ENCODE data around the gene SPRYD3.

- TF ChIP-seq CTCF (IDR thresholded peaks at IDR 0.05; ENCODE audit: low read depth, low read length, poor library complexity, severe bottlenecking) (no peak), EZH2phosphoT487 (IDR thresholded peaks at IDR 0.05; ENCODE audit: borderline replicate concordance, low read length) (no peak)
Observed at GRCh38 chr12:53096759-53097158, 17.6 kb upstream of the SPRYD3 start.
